A549 treated with GW870086 at 1 μM for 4 hours (cell line): ENCODE data around the gene CRNKL1. TPM values are rescaled to one million over a fixed set of nuclear protein-coding genes. Genes with fewer than 3 reads are reported as not detected.

Experiments
- total RNA-seq: library from RNA; stranded (reverse); fragments of 200-300 nt; extraction: Qiagen RNA extraction; gene quantifications from 5 replicates; pipeline ENCODE4 v1.2.3, GENCODE V29; 2022; ENCODE audit warnings: low read depth

The CRNKL1 gene
- 21.8 to 22.8 TPM (median 22.3 TPM) in 5 replicates for total RNA-seq

DNA sequence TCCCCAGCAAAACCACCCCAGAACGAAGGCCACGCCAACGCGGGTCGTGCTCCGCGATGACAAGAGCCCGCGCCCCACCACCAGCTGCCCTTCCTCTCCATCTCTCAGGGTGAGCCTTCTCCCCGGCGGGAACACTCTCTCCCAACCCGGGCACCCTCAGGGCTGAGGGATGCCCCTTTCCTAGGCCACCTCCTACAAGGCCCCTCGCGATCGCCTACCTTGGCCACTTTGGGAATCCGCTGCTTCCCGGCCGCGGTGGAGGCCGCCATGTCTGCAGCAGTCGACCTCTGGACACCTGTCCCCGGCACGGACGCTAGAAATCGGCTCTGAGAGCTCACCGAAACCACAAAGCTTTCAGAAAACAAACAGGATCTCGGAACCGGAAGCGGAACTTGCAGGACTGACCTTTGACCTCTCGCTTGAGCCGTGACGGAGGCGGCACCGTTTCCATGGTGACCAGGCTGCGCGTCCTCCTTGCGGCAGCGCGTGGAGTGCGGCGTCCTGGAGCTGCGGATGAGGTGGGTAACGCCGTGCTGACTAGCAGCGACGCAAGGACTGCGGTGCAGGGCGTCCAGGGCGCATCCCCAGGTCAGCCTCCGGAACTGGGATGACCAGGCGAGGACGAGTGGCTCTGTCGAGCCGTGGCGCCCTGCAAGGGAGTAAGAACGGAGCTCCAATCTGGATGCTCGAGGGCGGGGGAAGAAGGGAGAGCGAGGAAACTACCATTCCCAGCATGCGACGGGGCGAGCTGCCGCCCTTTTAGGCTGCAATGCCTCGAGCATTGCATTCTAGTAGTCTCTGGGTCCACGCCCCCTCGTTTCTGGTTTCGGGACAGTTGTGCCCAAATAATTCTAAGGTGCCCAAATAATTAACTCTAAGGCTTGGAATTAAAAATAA is at the start of gene CRNKL1, which contains the start of gene CFAP61:
CRNKL1 (minus strand) TSS at position 393 of the 897 bp plus-strand sequence; CDS start at position 269, 124 bp downstream.
CFAP61 (plus strand) TSS at position 459 of the 897 bp plus-strand sequence. CDS start 4,122 bp downstream, outside the sequence.

DNA sequence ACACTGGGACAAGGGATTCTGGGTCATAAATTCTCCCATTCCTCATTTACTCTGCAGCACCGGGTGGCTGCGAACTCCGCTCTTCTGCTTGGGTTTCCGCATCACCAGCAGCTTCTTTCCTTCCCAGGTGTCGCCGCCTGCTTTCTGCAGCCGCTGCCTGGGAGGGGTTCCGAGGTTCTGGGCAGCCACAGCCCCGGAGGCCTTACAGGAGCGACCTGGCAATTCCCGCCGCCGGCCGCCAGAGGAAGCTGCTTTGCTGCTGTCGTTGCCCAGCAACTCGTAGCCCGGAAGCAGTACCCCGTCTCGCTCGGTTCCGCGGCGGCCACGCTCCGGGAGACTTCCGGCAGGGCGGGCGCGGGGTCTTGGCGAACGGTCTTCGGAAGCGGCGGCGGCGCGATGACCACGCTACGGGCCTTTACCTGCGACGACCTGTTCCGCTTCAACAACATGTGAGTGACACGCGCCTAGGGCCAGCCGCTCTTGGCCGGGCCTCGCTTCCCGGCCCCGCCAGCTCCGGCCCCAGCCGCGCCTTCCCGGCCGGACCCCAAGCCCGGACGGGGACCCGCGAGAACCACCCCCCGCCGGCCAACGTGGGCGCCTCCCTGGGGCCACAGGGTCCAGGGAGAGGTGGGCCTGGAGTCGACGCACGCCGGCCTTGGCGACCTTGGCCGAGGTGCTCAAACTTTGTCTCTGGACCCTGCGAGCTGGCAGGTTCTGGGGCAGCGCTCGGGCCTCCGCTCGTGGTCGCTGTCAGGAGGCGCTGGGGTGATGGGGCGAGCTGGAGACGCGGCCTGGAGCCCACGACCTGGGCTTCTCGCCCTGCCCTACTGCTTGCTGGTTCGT is 35.0 kb downstream of the CRNKL1 start, which contains the start of gene NAA20:
NAA20 (plus strand) TSS at position 362 of the 843 bp plus-strand sequence; CDS start at position 397, 35 bp downstream.

Other genes with a start within 250 kb of the CRNKL1 start
- gene NAA20, start 35.1 kb downstream of the CRNKL1 start, total RNA-seq = 139 to 154 TPM (median 144 TPM) in 5 replicates
- 0.32 to 1.5 TPM (median 0.45 TPM) in 5 replicates for gene CFAP61, start 66 bp upstream of the CRNKL1 start, total RNA-seq